ENCODE results near the gene SLC22A4.

GRCh38 chr5:132279801-132280200, 14.4 kb upstream of the SLC22A4 start:
- no peak for TF ChIP-seq POLR2A (IDR thresholded peaks at IDR 0.05)
- TF ChIP-seq, protein P1, sequence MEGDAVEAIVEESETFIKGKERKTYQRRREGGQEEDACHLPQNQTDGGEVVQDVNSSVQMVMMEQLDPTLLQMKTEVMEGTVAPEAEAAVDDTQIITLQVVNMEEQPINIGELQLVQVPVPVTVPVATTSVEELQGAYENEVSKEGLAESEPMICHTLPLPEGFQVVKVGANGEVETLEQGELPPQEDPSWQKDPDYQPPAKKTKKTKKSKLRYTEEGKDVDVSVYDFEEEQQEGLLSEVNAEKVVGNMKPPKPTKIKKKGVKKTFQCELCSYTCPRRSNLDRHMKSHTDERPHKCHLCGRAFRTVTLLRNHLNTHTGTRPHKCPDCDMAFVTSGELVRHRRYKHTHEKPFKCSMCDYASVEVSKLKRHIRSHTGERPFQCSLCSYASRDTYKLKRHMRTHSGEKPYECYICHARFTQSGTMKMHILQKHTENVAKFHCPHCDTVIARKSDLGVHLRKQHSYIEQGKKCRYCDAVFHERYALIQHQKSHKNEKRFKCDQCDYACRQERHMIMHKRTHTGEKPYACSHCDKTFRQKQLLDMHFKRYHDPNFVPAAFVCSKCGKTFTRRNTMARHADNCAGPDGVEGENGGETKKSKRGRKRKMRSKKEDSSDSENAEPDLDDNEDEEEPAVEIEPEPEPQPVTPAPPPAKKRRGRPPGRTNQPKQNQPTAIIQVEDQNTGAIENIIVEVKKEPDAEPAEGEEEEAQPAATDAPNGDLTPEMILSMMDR (IDR thresholded peaks at IDR 0.05) = no peak
- TF ChIP-seq POLR2AphosphoS5 (IDR thresholded peaks at IDR 0.05) = no peak
